HepG2 (cell line): ENCODE results near the gene NDUFS4. TPM values are rescaled to one million over a fixed set of nuclear protein-coding genes. Genes with fewer than 3 reads are reported as not detected.

ENCODE experiments used
- ATAC-seq: fragments of 200-7000 bp; cut with Tn5 transposase; 3 replicates; pipeline ENCODE4 v1.9.1; 2020; ENCODE audit warnings: mild to moderate bottlenecking, moderate library complexity
- BruUV-seq: library from RNA; stranded (reverse); fragments of 400-500 nt; replicated peaks from 2 replicates; lab custom pipeline; 2021; lab: Mats Ljungman, UMichigan
- CTCF ChIA-PET: fragments of 300-600 bp; formaldehyde crosslinking; extraction: SDS; loops from one replicate; lab custom pipeline; 2021; ENCODE audit warnings: low total read pairs, inconsistent platforms, low intra/inter-chr PET ratio; lab: Yijun Ruan, JAX
- POLR2A ChIA-PET: fragments of 350-600 bp; sonication (Branson Sonifier 250); formaldehyde crosslinking; loops from one replicate; lab custom pipeline; 2020; ENCODE audit warnings: antibody characterized with exemption, inconsistent platforms; lab: Yijun Ruan, JAX
- DNase-seq: peaks from one replicate; pipeline ENCODE4 v3.0.0-alpha.2; 2015; ENCODE audit warnings: low spot score
- FAIRE-seq: peaks from 3 replicates; lab custom pipeline; 2011; peaks lifted over from hg19 to GRCh38; lab: Jason Lieb, UNC
- H2AFZ ChIP-seq: one replicate; pipeline ENCODE4 v1.6.1; 2011; ENCODE audit warnings: low read length, inconsistent platforms
- H3K27ac ChIP-seq: fragments of 300-600 bp; 3 replicates; pipeline ENCODE4 v1.8.0; 2011; ENCODE audit warnings: mixed run types, mild to moderate bottlenecking, mixed read lengths, low read length, inconsistent platforms; ENCODE audit not compliant: insufficient read depth; ENCODE audit errors: extremely low read length
- H3K27me3 ChIP-seq, 2 experiments: fragments of 200-600 bp in 1 of 2; 2 replicates in 1 of 2; 3 replicates in 1 of 2; pipeline versions ENCODE4 v1.6.0 to v1.8.0; 2011; ENCODE audit warnings: low read length in 2 of 2, mild to moderate bottlenecking in 2 of 2, moderate library complexity in 2 of 2, inconsistent platforms in 1 of 2; ENCODE audit not compliant: insufficient read depth in 2 of 2, control insufficient read depth in 1 of 2
- H3K36me3 ChIP-seq, 2 experiments: fragments of 200-600 bp in 1 of 2; replicated peaks in 1 of 2; 2 replicates in 1 of 2; 3 replicates in 1 of 2; pipeline versions ENCODE4 v1.5.1 to v1.8.0; 2011; ENCODE audit warnings: low read length in 2 of 2, inconsistent platforms in 1 of 2; ENCODE audit not compliant: insufficient read depth in 2 of 2, control insufficient read depth in 1 of 2
- H3K4me1 ChIP-seq: 2 replicates; pipeline ENCODE4 v1.5.1; 2012; ENCODE audit warnings: low read length, inconsistent platforms; ENCODE audit not compliant: insufficient read depth
- H3K4me2 ChIP-seq: 2 replicates; pipeline ENCODE4 v1.6.0; 2011; ENCODE audit warnings: low read depth, low read length, inconsistent platforms
- H3K4me3 ChIP-seq, 3 experiments: fragments of 200-600 bp in 1 of 3; sonication (generic), shearing (Covaris generic) in 1 of 3; replicated peaks in 1 of 3; 2 replicates each; pipeline ENCODE4 v1.5.1; 2011 to 2016; ENCODE audit warnings: low read length in 3 of 3, inconsistent platforms in 2 of 3, low read depth in 2 of 3, mild to moderate bottlenecking in 2 of 3, control low read depth in 1 of 3, mixed read lengths in 1 of 3; ENCODE audit not compliant: insufficient read depth in 1 of 3
- H3K79me2 ChIP-seq: one replicate; pipeline ENCODE4 v1.6.1; 2011; ENCODE audit warnings: low read length, inconsistent platforms; ENCODE audit not compliant: insufficient read depth
- H3K9ac ChIP-seq: 2 replicates; pipeline ENCODE4 v1.6.0; 2011; ENCODE audit warnings: mild to moderate bottlenecking, low read depth, low read length, inconsistent platforms; ENCODE audit not compliant: insufficient read depth
- H3K9me3 ChIP-seq: 2 replicates; pipeline ENCODE4 v1.5.1; 2012; ENCODE audit warnings: mild to moderate bottlenecking, low read length
- H4K20me1 ChIP-seq: 2 replicates; pipeline ENCODE4 v1.6.0; 2011; ENCODE audit warnings: inconsistent platforms, mild to moderate bottlenecking, low read length, moderate library complexity; ENCODE audit not compliant: insufficient read depth
- MXD4 ChIP-seq: IDR thresholded peaks from 2 replicates; pipeline ENCODE4 v1.6.1; 2016; ENCODE audit warnings: mild to moderate bottlenecking, missing biosample characterization, missing genetic modification reagents
- TBX2 ChIP-seq: sonication (generic); formaldehyde crosslinking; IDR thresholded peaks from 2 replicates; pipeline ENCODE4 v1.5.0; 2020; ENCODE audit warnings: missing genetic modification reagents, mild to moderate bottlenecking, borderline replicate concordance
- ZBTB40 ChIP-seq, 2 experiments: fragments of 450-650 bp in 1 of 2; sonication (generic) in 1 of 2; formaldehyde crosslinking in 1 of 2; IDR thresholded peaks; 2 replicates each; pipeline versions ENCODE4 v1.6.1 to v1.8.0; 2016 to 2022; ENCODE audit warnings: antibody characterized with exemption in 1 of 2, mild to moderate bottlenecking in 1 of 2, missing genetic modification reagents in 1 of 2
- ZFYVE20 ChIP-seq: sonication (generic); formaldehyde crosslinking; IDR thresholded peaks from 2 replicates; pipeline ENCODE4 v1.8.0; 2023; ENCODE audit warnings: low read depth, mild to moderate bottlenecking, moderate library complexity, missing genetic modification reagents, borderline replicate concordance
- ZNF558 ChIP-seq: sonication (generic); formaldehyde crosslinking; IDR thresholded peaks from 2 replicates; pipeline ENCODE4 v1.9.0; 2022; ENCODE audit warnings: mild to moderate bottlenecking, missing genetic modification reagents, borderline replicate concordance
- ZNF772 ChIP-seq: sonication (generic); formaldehyde crosslinking; IDR thresholded peaks from 2 replicates; pipeline ENCODE4 v1.5.0; 2020; ENCODE audit warnings: mild to moderate bottlenecking, missing genetic modification reagents
- ZNF780A ChIP-seq: sonication (generic); formaldehyde crosslinking; IDR thresholded peaks from 2 replicates; pipeline ENCODE4 v1.8.0; 2022; ENCODE audit warnings: mild to moderate bottlenecking, missing genetic modification reagents, moderate library complexity
- ZNF839 ChIP-seq: sonication (generic); formaldehyde crosslinking; IDR thresholded peaks from 2 replicates; pipeline ENCODE4 v1.4.0; 2020; ENCODE audit warnings: missing genetic modification reagents, mild to moderate bottlenecking, borderline replicate concordance
- WGBS: methylation state at CpG from one replicate; pipeline ENCODE4 v1.1.6; 2017; ENCODE audit warnings: low lambda C conversion rate; 5-methylcytosine and 5-hydroxymethylcytosine counted together
- in situ Hi-C: cut with HindIII; loops from 2 replicates; pipeline ENCODE4 v1.10.0; 2017; ENCODE audit warnings: low pct_unique_long_range_greater_than_20kb; ENCODE audit not compliant: extremely low pct_ligation_motif_present
- intact Hi-C: fragments of 100-400 bp; cut with micrococcal nuclease; formaldehyde crosslinking; loops from one replicate; pipeline ENCODE4 v1.10.0; 2022; ENCODE audit not compliant: unreplicated experiment
- polyA plus RNA-seq, 8 experiments: library from polyadenylated mRNA; depleted of rRNA in 3 of 8; stranded (reverse) in 7 of 8; unstranded in 1 of 8; fragments of >200 nt; fragmentation: Illumina TruSeq in 4 of 8; extraction: Trizol in 4 of 8; gene quantifications; 2 replicates each; pipeline versions ENCODE4 v1.2.1 to v1.2.3, GENCODE V29; 2011 to 2016; ENCODE audit warnings: low read depth in 4 of 8, missing spikeins in 1 of 8, mixed read lengths in 1 of 8; ENCODE audit not compliant: insufficient read depth in 1 of 8
- total RNA-seq, 5 experiments: library from RNA; depleted of rRNA; stranded (reverse); fragments of >200 nt; fragmentation: Illumina TruSeq; extraction: Trizol; gene quantifications; 2 replicates each; pipeline ENCODE4 v1.2.3, GENCODE V29; 2016; ENCODE audit warnings: low read depth in 1 of 5
- TF ChIP-seq, protein P1 (sequence below): sonication (generic); formaldehyde crosslinking; IDR thresholded peaks from 2 replicates; pipeline ENCODE4 v1.4.0; 2020; ENCODE audit warnings: missing genetic modification reagents
- TF ChIP-seq, protein P2 (sequence below): sonication (generic); formaldehyde crosslinking; IDR thresholded peaks from 2 replicates; pipeline ENCODE4 v1.5.0; 2020; ENCODE audit warnings: missing genetic modification reagents

The NDUFS4 gene
- total and polyA plus RNA-seq, 2 of the 13 experiments (the other 11 are each of a cell fraction or from before 2014, with no cell fraction given): 121 to 126 TPM

GRCh38 chr5:53557386-53557785, 3.1 kb upstream of the NDUFS4 start:
- Histone ChIP-seq H3K4me3 (no peak overlapping the region), H3K36me3 (no peaks in the 10 kb centered on the region), H3K9ac (no peak overlapping the region), H3K27ac (no peak overlapping the region), H3K79me2 (peaks cover 20% of the 10 kb centered on the region), H3K4me2 (no peak overlapping the region), H3K9me3 (0 out of 2 replicates have a peak, but pooled peaks cover 6% of the 10 kb centered on the region), H2AFZ (no peak overlapping the region), H4K20me1 (no peaks in the 10 kb centered on the region), H3K27me3 (no peaks in the 10 kb centered on the region; a peak in 1 of 5 replicates), H3K4me1 (peaks cover 15% of the 10 kb centered on the region)
- intact Hi-C loops (no loop called here), in situ Hi-C loops (no loop called here)
- ChIA-PET POLR2A (no interaction called here), CTCF (no interaction called here)
- FAIRE-seq (no peak), ATAC-seq (no peak), DNase-seq (no peak)
- TF ChIP-seq, protein P1, sequence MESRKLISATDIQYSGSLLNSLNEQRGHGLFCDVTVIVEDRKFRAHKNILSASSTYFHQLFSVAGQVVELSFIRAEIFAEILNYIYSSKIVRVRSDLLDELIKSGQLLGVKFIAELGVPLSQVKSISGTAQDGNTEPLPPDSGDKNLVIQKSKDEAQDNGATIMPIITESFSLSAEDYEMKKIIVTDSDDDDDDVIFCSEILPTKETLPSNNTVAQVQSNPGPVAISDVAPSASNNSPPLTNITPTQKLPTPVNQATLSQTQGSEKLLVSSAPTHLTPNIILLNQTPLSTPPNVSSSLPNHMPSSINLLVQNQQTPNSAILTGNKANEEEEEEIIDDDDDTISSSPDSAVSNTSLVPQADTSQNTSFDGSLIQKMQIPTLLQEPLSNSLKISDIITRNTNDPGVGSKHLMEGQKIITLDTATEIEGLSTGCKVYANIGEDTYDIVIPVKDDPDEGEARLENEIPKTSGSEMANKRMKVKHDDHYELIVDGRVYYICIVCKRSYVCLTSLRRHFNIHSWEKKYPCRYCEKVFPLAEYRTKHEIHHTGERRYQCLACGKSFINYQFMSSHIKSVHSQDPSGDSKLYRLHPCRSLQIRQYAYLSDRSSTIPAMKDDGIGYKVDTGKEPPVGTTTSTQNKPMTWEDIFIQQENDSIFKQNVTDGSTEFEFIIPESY (CRISPR knock-in tag): no peak
- TF ChIP-seq ZNF780A (CRISPR knock-in tag) (no peak), ZFYVE20 (no peak), ZNF839 (CRISPR knock-in tag) (no peak), ZNF558 (CRISPR knock-in tag) (no peak), ZNF772 (no peak), ZBTB40 (IDR thresholded peaks at IDR 0.05) (no peak), ZBTB40 (CRISPR knock-in tag; IDR thresholded peaks at IDR 0.05) (no peak), MXD4 (CRISPR knock-in tag) (no peak), TBX2 (CRISPR knock-in tag) (no peak)
- TF ChIP-seq, protein P2, sequence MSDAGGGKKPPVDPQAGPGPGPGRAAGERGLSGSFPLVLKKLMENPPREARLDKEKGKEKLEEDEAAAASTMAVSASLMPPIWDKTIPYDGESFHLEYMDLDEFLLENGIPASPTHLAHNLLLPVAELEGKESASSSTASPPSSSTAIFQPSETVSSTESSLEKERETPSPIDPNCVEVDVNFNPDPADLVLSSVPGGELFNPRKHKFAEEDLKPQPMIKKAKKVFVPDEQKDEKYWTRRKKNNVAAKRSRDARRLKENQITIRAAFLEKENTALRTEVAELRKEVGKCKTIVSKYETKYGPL: no peak
- 49% methylated on average over 2 of the region's 2 CpGs for WGBS
- BruUV-seq: no TSS peak
